ENCODE data around the gene CEP85L. TPM values are rescaled to one million over a fixed set of nuclear protein-coding genes. Genes with fewer than 3 reads are reported as not detected.

CEP85L gene
- polyA plus RNA-seq, 1 donor: 23.7 TPM

- no peak for DNase-seq (ENCODE audit: low read depth)
Observed at GRCh38 chr6:118621799-118622470, 29.5 kb downstream of the CEP85L start.

- DNase-seq (ENCODE audit: low read depth): no peak
Observed at GRCh38 chr6:118620202-118620601, 31.2 kb downstream of the CEP85L start.

GRCh38 chr6:118618676-118619377 is 32.6 kb downstream of the CEP85L start:
- no peak for DNase-seq (ENCODE audit: low read depth)

GRCh38 chr6:118617417-118617816 is 34.0 kb downstream of the CEP85L start:
- no peak for DNase-seq (ENCODE audit: low read depth)

GRCh38 chr6:118611334-118611733 is 40.1 kb downstream of the CEP85L start:
- DNase-seq (ENCODE audit: low read depth): no peak

GRCh38 chr6:118606858-118607257 is 44.5 kb downstream of the CEP85L start:
- no peak for DNase-seq (ENCODE audit: low read depth)

- no peak for DNase-seq (ENCODE audit: low read depth)
Observed at GRCh38 chr6:118606268-118606667, 45.1 kb downstream of the CEP85L start.

GRCh38 chr6:118603372-118603771 is 48.0 kb downstream of the CEP85L start:
- no peak for DNase-seq (ENCODE audit: low read depth)

- no peak for DNase-seq (ENCODE audit: low read depth)
Observed at GRCh38 chr6:118602300-118602699, 49.1 kb downstream of the CEP85L start.

- DNase-seq (ENCODE audit: low read depth): no peak
Observed at GRCh38 chr6:118598324-118598723, 53.1 kb downstream of the CEP85L start.

- no peak for DNase-seq (ENCODE audit: low read depth)
Observed at GRCh38 chr6:118597636-118598035, 53.8 kb downstream of the CEP85L start.

GRCh38 chr6:118596774-118597320 is 54.5 kb downstream of the CEP85L start:
- DNase-seq (ENCODE audit: low read depth): no peak

GRCh38 chr6:118594877-118595276 is 56.5 kb downstream of the CEP85L start:
- no peak for DNase-seq (ENCODE audit: low read depth)

GRCh38 chr6:118591897-118592296 is 59.5 kb downstream of the CEP85L start:
- no peak for DNase-seq (ENCODE audit: low read depth)

GRCh38 chr6:118589649-118590365 is 61.6 kb downstream of the CEP85L start:
- no peak for DNase-seq (ENCODE audit: low read depth)

GRCh38 chr6:118589186-118589585 is 62.2 kb downstream of the CEP85L start:
- no peak for DNase-seq (ENCODE audit: low read depth)

- no peak for DNase-seq (ENCODE audit: low read depth)
Observed at GRCh38 chr6:118588626-118589025, 62.8 kb downstream of the CEP85L start.

GRCh38 chr6:118586746-118587485 is 64.5 kb downstream of the CEP85L start:
- no peak for DNase-seq (ENCODE audit: low read depth)

GRCh38 chr6:118584911-118585310 is 66.5 kb downstream of the CEP85L start:
- no peak for DNase-seq (ENCODE audit: low read depth)

GRCh38 chr6:118581489-118581959 is 69.9 kb downstream of the CEP85L start:
- no peak for DNase-seq (ENCODE audit: low read depth)

GRCh38 chr6:118580585-118581419 is 70.6 kb downstream of the CEP85L start:
- peak; percentile 8 for DNase-seq (ENCODE audit: low read depth)
